Pancreas (tissue), 10 donors: Measurements from ENCODE around the gene CRYL1. TPM values are rescaled to one million over a fixed set of nuclear protein-coding genes. Genes with fewer than 3 reads are reported as not detected.

Experiments
- ATAC-seq, 4 donors: fragments of 200-7000 bp; cut with Tn5 transposase; one replicate each; pipeline versions ENCODE4 v1.8.0 to v1.9.1; 2020; ENCODE audit warnings: mild to moderate bottlenecking in 4 of 4, moderate library complexity in 4 of 4
- DNase-seq, 6 donors: peaks; one replicate each; pipeline ENCODE4 v3.0.0-alpha.2; 2020
- FAIRE-seq: peaks from 2 replicates; lab custom pipeline; 2012; peaks lifted over from hg19 to GRCh38; lab: Jason Lieb, UNC
- H3K27ac ChIP-seq, 4 donors: fragments of 200-600 bp; sonication (generic); 1 replicate in 3 of 4; 2 replicates in 1 of 4; pipeline versions ENCODE4 v1.5.0 to v1.8.0; 2020
- H3K27me3 ChIP-seq, 4 donors: fragments of 200-600 bp; one replicate each; pipeline ENCODE4 v1.8.0; 2021
- H3K36me3 ChIP-seq, 3 donors: fragments of 200-600 bp; sonication (generic) in 1 of 3; one replicate each; pipeline versions ENCODE4 v1.5.0 to v1.8.0; 2020 to 2021
- H3K4me1 ChIP-seq, 3 donors: fragments of 200-600 bp; one replicate each; pipeline ENCODE4 v1.8.0; 2021
- H3K4me3 ChIP-seq, 4 donors: fragments of 200-600 bp; sonication (generic) in 2 of 4; one replicate each; pipeline versions ENCODE4 v1.5.0 to v1.8.0; 2020 to 2021
- H3K9me3 ChIP-seq, 4 donors: fragments of 200-600 bp; one replicate each; pipeline ENCODE4 v1.8.0; 2021
- CTCF ChIP-seq, 4 donors: fragments of 200-600 bp; sonication (generic) in 3 of 4; IDR thresholded peaks; one replicate each; pipeline versions ENCODE4 v1.5.0 to v1.8.0; 2021; ENCODE audit warnings: antibody characterized with exemption in 4 of 4
- WGBS, 2 donors: extraction: QIAGEN DNeasy Blood & Tissue Kit; methylation state at CpG; one replicate each; pipeline ENCODE4 v1.1.7; 2013; 5-methylcytosine and 5-hydroxymethylcytosine counted together
- intact Hi-C, 3 donors: fragments of 100-400 bp; cut with DNase I; formaldehyde crosslinking; loops; one replicate each; pipeline versions ENCODE4 v1.11.1 to v1.14.2; 2022
- polyA plus RNA-seq, 2 donors: library from polyadenylated mRNA; stranded (reverse); fragments of 200-250 nt; gene quantifications; one replicate each; pipeline ENCODE4 v1.2.3, GENCODE V29; 2013
- total RNA-seq, 6 donors: library from RNA; stranded (reverse); fragmentation: NEBNext Ultra II Directional in 4 of 6; extraction: Animal tissue kit (Norgen Biotek cat#: 25700) in 4 of 6; gene quantifications; one replicate each; pipeline versions ENCODE4 v1.2.1 to v1.2.4, GENCODE V29; 2021 to 2023
- donor health status: healthy with polysubstance abuse.
- donor health status: DM: no; HTN: no; CAD: no; lungs with moderate emphysema.
- donor health status: DM: no; HTN: no; CAD: no.
- donor health status: control.
- donor health status: control.
- donor health status: Bipolar disorder and iron deficiency.
- donor health status: DM: yes; HTN: yes; CAD: no.
- donor health status: DM: no; HTN: no; CAD: no.
- donor health status: DM: no; HTN: no; CAD: no.
- donor health status: DM: yes; HTN: yes; CAD: no.

Gene CRYL1
- total and polyA plus RNA-seq, 8 donors, result 12.8 to 31.7 (median 19.3) TPM

GRCh38 chr13:20401531-20401930, 124.1 kb downstream of the CRYL1 start:
- Histone ChIP-seq H3K36me3 (no peaks in the 10 kb centered on the region), H3K4me3 (no peak overlapping the region), H3K4me1 (no peaks in the 10 kb centered on the region), H3K27me3 (no peaks in the 10 kb centered on the region), H3K27ac (no peak overlapping the region), H3K9me3 (no peaks in the 10 kb centered on the region)
- FAIRE-seq, result no peak
- intact Hi-C loops, result no loop called here
- WGBS, 2 donors, result 87% methylated on average over 5 of the region's 5 CpGs
- TF ChIP-seq CTCF (IDR thresholded peaks at IDR 0.05), result no peak
- DNase-seq, result no peak
- peak in 1 of 4 donors; percentile 44 for ATAC-seq

GRCh38 chr13:20400774-20401173, 124.9 kb downstream of the CRYL1 start:
- no peaks in the 10 kb centered on the region for H3K36me3 ChIP-seq
- DNase-seq, result no peak
- TF ChIP-seq CTCF (IDR thresholded peaks at IDR 0.05), result no peak
- ATAC-seq, result no peak
- no peak overlapping the region for H3K27ac ChIP-seq
- FAIRE-seq, result no peak
- no peaks in the 10 kb centered on the region for H3K9me3 ChIP-seq
- no peaks in the 10 kb centered on the region for H3K27me3 ChIP-seq
- no peak overlapping the region for H3K4me3 ChIP-seq
- intact Hi-C loops, result no loop called here
- no peaks in the 10 kb centered on the region for H3K4me1 ChIP-seq
- WGBS, 2 donors, result 63 to 70% methylated on average over 7 of the region's 7 CpGs

- no peak for DNase-seq
- Histone ChIP-seq H3K4me1 (no peaks in the 10 kb centered on the region), H3K4me3 (no peak overlapping the region), H3K36me3 (no peaks in the 10 kb centered on the region), H3K27ac (no peak overlapping the region), H3K27me3 (no peaks in the 10 kb centered on the region), H3K9me3 (no peaks in the 10 kb centered on the region)
- FAIRE-seq, result no peak
- ATAC-seq, result no peak
- WGBS, 2 donors, result 93% methylated on average over 4 of the region's 4 CpGs
- no peak for TF ChIP-seq CTCF (IDR thresholded peaks at IDR 0.05)
- intact Hi-C loops, result no loop called here
Observed at GRCh38 chr13:20399961-20400360, 125.7 kb downstream of the CRYL1 start.

- TF ChIP-seq CTCF (IDR thresholded peaks at IDR 0.05), result no peak
- WGBS, 2 donors, result 84 to 92% methylated on average over 5 of the region's 5 CpGs
- H3K9me3 ChIP-seq, result no peaks in the 10 kb centered on the region
- no peaks in the 10 kb centered on the region for H3K4me1 ChIP-seq
- no peak for ATAC-seq
- no peak overlapping the region for H3K27ac ChIP-seq
- H3K27me3 ChIP-seq, result no peaks in the 10 kb centered on the region
- intact Hi-C loops, result no loop called here
- no peaks in the 10 kb centered on the region for H3K36me3 ChIP-seq
- DNase-seq, result no peak
- no peak overlapping the region for H3K4me3 ChIP-seq
- no peak for FAIRE-seq
Observed at GRCh38 chr13:20399515-20399914, 126.1 kb downstream of the CRYL1 start.

GRCh38 chr13:20398459-20398858, 127.2 kb downstream of the CRYL1 start:
- intact Hi-C loops, result no loop called here
- Histone ChIP-seq H3K4me3 (no peak overlapping the region), H3K27ac (no peak overlapping the region), H3K27me3 (no peaks in the 10 kb centered on the region), H3K36me3 (no peaks in the 10 kb centered on the region), H3K9me3 (no peaks in the 10 kb centered on the region), H3K4me1 (no peaks in the 10 kb centered on the region)
- no peak for TF ChIP-seq CTCF (IDR thresholded peaks at IDR 0.05)
- WGBS, 2 donors, result 71 to 80% methylated on average over 10 of the region's 10 CpGs
- DNase-seq, result no peak
- no peak for FAIRE-seq
- no peak for ATAC-seq
